Activated CD8-positive, alpha-beta memory T cell treated with anti-CD3 and anti-CD28 coated beads for 48 hours (primary cell): ENCODE results near the gene THSD4.

Experiments used
- DNase-seq, 3 experiments: peaks; one replicate each; pipeline ENCODE4 v3.0.0-alpha.2; 2020; ENCODE audit warnings: low read depth in 2 of 3, low spot score in 2 of 3

Gene THSD4

GRCh38 chr15:71448688-71449114 lies 333.4 kb downstream of the THSD4 start:
- no peak for DNase-seq

- no peak for DNase-seq
These were observed 334.1 kb downstream of the THSD4 start for GRCh38 chr15:71449363-71449762.

- no peak for DNase-seq
These were observed 334.7 kb downstream of the THSD4 start for GRCh38 chr15:71449956-71450355.

GRCh38 chr15:71451130-71451529 lies 335.9 kb downstream of the THSD4 start:
- no peak for DNase-seq

GRCh38 chr15:71452893-71453292 lies 337.6 kb downstream of the THSD4 start:
- no peak for DNase-seq

- DNase-seq, result no peak
These were observed 339.3 kb downstream of the THSD4 start for GRCh38 chr15:71454462-71454996.

- no peak for DNase-seq
These were observed 339.8 kb downstream of the THSD4 start for GRCh38 chr15:71455107-71455506.

GRCh38 chr15:71455878-71456277 lies 340.6 kb downstream of the THSD4 start:
- no peak for DNase-seq

- no peak for DNase-seq
These were observed 341.1 kb downstream of the THSD4 start for GRCh38 chr15:71456362-71456761.

GRCh38 chr15:71456811-71457210 lies 341.5 kb downstream of the THSD4 start:
- DNase-seq, result no peak

GRCh38 chr15:71458089-71458660 lies 342.9 kb downstream of the THSD4 start:
- no peak for DNase-seq

GRCh38 chr15:71461748-71462147 lies 346.5 kb downstream of the THSD4 start:
- no peak for DNase-seq

GRCh38 chr15:71462638-71463037 lies 347.4 kb downstream of the THSD4 start:
- no peak for DNase-seq

GRCh38 chr15:71463156-71463665 lies 347.9 kb downstream of the THSD4 start:
- DNase-seq, result no peak

- DNase-seq, result no peak
These were observed 350.1 kb downstream of the THSD4 start for GRCh38 chr15:71465131-71465955.

GRCh38 chr15:71468715-71469114 lies 353.4 kb downstream of the THSD4 start:
- DNase-seq, result no peak

GRCh38 chr15:71469413-71469812 lies 354.1 kb downstream of the THSD4 start:
- DNase-seq, result no peak

GRCh38 chr15:71471347-71471746 lies 356.1 kb downstream of the THSD4 start:
- no peak for DNase-seq

- no peak for DNase-seq
These were observed 357.3 kb downstream of the THSD4 start for GRCh38 chr15:71472566-71472965.

- no peak for DNase-seq
These were observed 358.5 kb downstream of the THSD4 start for GRCh38 chr15:71473751-71474150.

GRCh38 chr15:71476823-71477222 lies 361.6 kb downstream of the THSD4 start:
- DNase-seq, result no peak

GRCh38 chr15:71480556-71480955 lies 365.3 kb downstream of the THSD4 start:
- no peak for DNase-seq
